Common myeloid progenitor, CD34-positive (primary cell): ENCODE data around the gene FSTL5.

Experiments used
- CTCF ChIA-PET: fragments of 350-600 bp; sonication (Branson Sonifier 250); formaldehyde crosslinking; loops from one replicate; lab custom pipeline; 2021; ENCODE audit warnings: antibody characterized with exemption; lab: Charles Lee
- POLR2A ChIA-PET: fragments of 350-600 bp; sonication (Branson Sonifier 250); formaldehyde crosslinking; loops from one replicate; lab custom pipeline; 2021; ENCODE audit warnings: antibody characterized with exemption; lab: Charles Lee
- DNase-seq, 3 donors: peaks; one replicate each; pipeline versions ENCODE4 v3.0.0 to v3.0.0-alpha.2; 2013
- H3K27ac ChIP-seq, 2 experiments: 1 replicate in 1 of 2; 2 replicates in 1 of 2; pipeline ENCODE4 v1.7.0; 2013; ENCODE audit warnings: inconsistent platforms in 2 of 2, low read length in 2 of 2, mild to moderate bottlenecking in 2 of 2, low read depth in 1 of 2, moderate library complexity in 1 of 2; ENCODE audit not compliant: severe bottlenecking in 2 of 2, insufficient read depth in 1 of 2, poor library complexity in 1 of 2
- H3K27me3 ChIP-seq, 5 experiments: replicated peaks in 2 of 5; 1 replicate in 3 of 5; 2 replicates in 2 of 5; pipeline versions ENCODE4 v1.6.1 to v1.7.0; 2013; ENCODE audit warnings: low read length in 4 of 5, mild to moderate bottlenecking in 2 of 5, moderate library complexity in 2 of 5, inconsistent platforms in 1 of 5; ENCODE audit not compliant: insufficient read depth in 5 of 5, control insufficient read depth in 4 of 5
- H3K36me3 ChIP-seq, 4 experiments: 1 replicate in 2 of 4; 2 replicates in 2 of 4; pipeline versions ENCODE4 v1.6.1 to v1.7.0; 2013; ENCODE audit warnings: low read length in 3 of 4, control low read depth in 1 of 4, mild to moderate bottlenecking in 1 of 4; ENCODE audit not compliant: control insufficient read depth in 4 of 4, insufficient read depth in 4 of 4
- H3K4me1 ChIP-seq, 4 experiments: 1 replicate in 3 of 4; 2 replicates in 1 of 4; pipeline versions ENCODE4 v1.6.1 to v1.7.1; 2013; ENCODE audit warnings: low read length in 3 of 4, mild to moderate bottlenecking in 3 of 4, control low read depth in 1 of 4, inconsistent platforms in 1 of 4, moderate library complexity in 1 of 4; ENCODE audit not compliant: control insufficient read depth in 4 of 4, insufficient read depth in 4 of 4; ENCODE audit errors: control extremely low read depth in 1 of 4
- H3K4me3 ChIP-seq, 7 experiments: 1 replicate in 4 of 7; 2 replicates in 3 of 7; pipeline versions ENCODE4 v1.5.1 to v1.7.0; 2013; ENCODE audit warnings: mild to moderate bottlenecking in 7 of 7, low read length in 6 of 7, moderate library complexity in 6 of 7, inconsistent platforms in 2 of 7, low read depth in 2 of 7, control low read depth in 1 of 7; ENCODE audit not compliant: insufficient read depth in 4 of 7, control insufficient read depth in 1 of 7; ENCODE audit errors: extremely low read depth in 1 of 7
- H3K9me3 ChIP-seq, 5 experiments: 1 replicate in 4 of 5; 2 replicates in 1 of 5; pipeline versions ENCODE4 v1.6.1 to v1.7.1; 2013; ENCODE audit warnings: low read length in 4 of 5, mild to moderate bottlenecking in 2 of 5, inconsistent platforms in 1 of 5, low read depth in 1 of 5, moderate library complexity in 1 of 5; ENCODE audit not compliant: control insufficient read depth in 4 of 5, insufficient read depth in 2 of 5; ENCODE audit errors: control extremely low read depth in 1 of 5
- WGBS: methylation state at CpG from one replicate; pipeline ENCODE4 v1.1.5; 2013; ENCODE audit not compliant: insufficient coverage; 5-methylcytosine and 5-hydroxymethylcytosine counted together

FSTL5 gene

DNA sequence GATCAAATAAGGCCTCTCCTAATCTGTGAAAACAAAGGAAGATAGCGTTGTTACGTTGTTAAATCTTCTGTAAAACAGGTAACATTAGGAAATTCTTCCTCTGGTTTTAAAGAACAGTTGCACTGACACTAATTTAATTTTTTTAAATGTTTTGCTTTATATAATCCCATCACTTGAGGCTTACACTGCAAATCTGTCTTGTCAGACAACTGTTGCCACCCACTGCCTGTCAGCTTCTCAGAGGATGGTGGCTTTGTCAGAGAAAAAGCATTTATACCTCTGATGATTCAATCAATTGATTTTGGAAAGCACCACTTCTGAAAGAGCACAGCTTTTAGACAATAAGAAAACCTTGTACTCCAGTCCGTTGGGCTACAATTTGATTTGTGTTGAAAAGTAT, 799.1 kb downstream of the FSTL5 start:
- ChIA-PET CTCF (no interaction called here), POLR2A (no interaction called here)
- H3K27ac ChIP-seq: no peak overlapping the region
- H3K4me1 ChIP-seq: no peaks in the 10 kb centered on the region
- H3K4me3 ChIP-seq: no peak overlapping the region
- DNase-seq: no peak
- H3K36me3 ChIP-seq: no peaks in the 10 kb centered on the region
- WGBS: no CpG with 5 or more reads among the region's 3 CpGs
- no peaks in the 10 kb centered on the region for H3K9me3 ChIP-seq
- H3K27me3 ChIP-seq: no peaks in the 10 kb centered on the region

DNA sequence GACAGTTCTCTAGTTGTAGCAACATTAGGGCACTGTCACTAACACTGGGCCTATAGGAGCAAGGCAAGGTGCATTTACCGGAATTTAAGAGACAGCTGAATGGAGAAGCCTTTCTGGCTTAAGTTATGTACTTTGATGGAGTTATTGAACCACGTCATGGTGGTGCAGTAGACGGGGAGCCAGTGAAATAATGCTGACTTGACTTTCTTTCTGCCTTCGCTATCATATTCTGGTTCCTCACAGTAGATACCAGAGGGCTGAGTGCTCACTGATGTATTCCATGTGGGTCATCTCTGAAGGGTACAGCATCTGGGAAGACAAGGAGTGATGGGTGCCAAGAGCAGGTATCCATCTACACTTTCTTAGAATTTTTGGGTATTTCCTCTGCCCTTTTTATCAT, 802.8 kb downstream of the FSTL5 start:
- POLR2A ChIA-PET: no interaction called here
- no peaks in the 10 kb centered on the region for H3K36me3 ChIP-seq
- no peak for DNase-seq
- H3K4me1 ChIP-seq: no peaks in the 10 kb centered on the region
- no peak overlapping the region for H3K27ac ChIP-seq
- no peaks in the 10 kb centered on the region for H3K9me3 ChIP-seq
- CTCF ChIA-PET: no interaction called here
- whole genome bisulfite sequencing: 91% methylated on average over 4 of the region's 4 CpGs
- no peaks in the 10 kb centered on the region for H3K27me3 ChIP-seq
- H3K4me3 ChIP-seq: no peak overlapping the region

DNA sequence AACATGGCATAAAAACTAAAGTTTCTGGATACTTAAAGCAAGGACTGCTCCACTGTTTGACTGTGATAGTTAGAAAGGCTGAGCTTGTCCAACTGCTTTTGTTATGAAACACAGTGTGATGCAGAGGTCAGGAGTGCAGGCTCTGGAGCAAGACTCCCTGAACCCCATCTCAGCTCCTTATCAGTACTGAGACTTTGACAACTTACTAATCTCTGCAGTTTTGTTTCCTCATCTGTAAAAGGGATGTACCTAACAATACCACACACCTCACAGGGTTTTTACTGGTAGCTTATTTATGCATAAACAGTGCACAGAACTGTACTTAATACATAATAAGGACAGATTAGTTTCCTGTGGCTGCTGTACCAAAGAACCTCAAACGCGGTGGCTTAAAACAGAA, 804.3 kb downstream of the FSTL5 start:
- Histone ChIP-seq H3K36me3 (no peaks in the 10 kb centered on the region), H3K9me3 (no peaks in the 10 kb centered on the region), H3K4me3 (no peak overlapping the region), H3K27me3 (no peaks in the 10 kb centered on the region), H3K27ac (no peak overlapping the region), H3K4me1 (no peaks in the 10 kb centered on the region)
- ChIA-PET CTCF (no interaction called here), POLR2A (no interaction called here)
- no CpG with 5 or more reads among the region's 2 CpGs for WGBS
- DNase-seq: no peak

DNA sequence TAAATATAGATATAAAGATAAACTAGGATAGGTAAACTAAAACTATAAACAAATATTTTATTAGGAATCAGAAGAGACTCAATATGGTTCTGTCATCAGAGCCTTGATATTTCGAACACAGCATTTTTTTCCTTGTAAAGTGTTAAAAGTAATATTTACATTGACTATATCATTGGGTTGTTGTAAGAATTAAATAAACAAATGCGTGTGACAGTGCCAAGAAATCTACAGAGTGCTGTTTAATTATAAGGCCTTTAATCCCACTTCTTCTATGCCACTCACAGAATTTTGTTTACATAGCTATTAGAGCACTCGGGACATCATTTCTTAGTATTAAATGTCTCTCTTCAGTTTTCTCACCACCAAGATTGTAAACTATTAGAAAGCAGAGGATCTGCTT, 807.4 kb downstream of the FSTL5 start:
- Histone ChIP-seq H3K9me3 (no peaks in the 10 kb centered on the region), H3K36me3 (no peaks in the 10 kb centered on the region), H3K4me1 (no peaks in the 10 kb centered on the region), H3K27me3 (no peaks in the 10 kb centered on the region), H3K4me3 (no peak overlapping the region), H3K27ac (no peak overlapping the region)
- DNase-seq: no peak
- POLR2A ChIA-PET: no interaction called here
- CTCF ChIA-PET: no interaction called here
- WGBS: no CpG with 5 or more reads among the region's 3 CpGs

DNA sequence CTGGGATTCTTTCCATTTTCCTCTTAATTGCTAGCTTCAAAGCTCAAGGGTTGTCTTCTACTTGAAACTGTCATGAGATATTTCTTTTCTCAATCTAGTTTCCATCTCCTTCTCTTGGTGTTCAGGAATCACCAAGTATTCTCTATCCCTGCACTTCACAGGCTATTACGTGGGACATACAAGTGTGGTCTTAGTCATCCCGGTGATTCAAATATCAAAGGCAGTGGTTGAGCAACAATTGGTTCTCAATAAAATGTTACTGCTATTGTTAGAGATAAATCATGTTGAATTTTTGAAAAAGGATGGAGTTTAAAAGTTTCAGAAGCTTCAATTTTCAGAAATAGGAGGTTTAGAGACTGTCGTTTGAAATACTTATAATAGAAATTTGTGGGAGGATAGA, 812.9 kb downstream of the FSTL5 start:
- no peak for DNase-seq
- Histone ChIP-seq H3K27me3 (no peaks in the 10 kb centered on the region), H3K9me3 (no peaks in the 10 kb centered on the region), H3K4me1 (no peaks in the 10 kb centered on the region), H3K27ac (no peak overlapping the region), H3K36me3 (no peaks in the 10 kb centered on the region), H3K4me3 (no peak overlapping the region)
- WGBS: 83% methylated on average over 2 of the region's 3 CpGs
- ChIA-PET CTCF (no interaction called here), POLR2A (no interaction called here)

DNA sequence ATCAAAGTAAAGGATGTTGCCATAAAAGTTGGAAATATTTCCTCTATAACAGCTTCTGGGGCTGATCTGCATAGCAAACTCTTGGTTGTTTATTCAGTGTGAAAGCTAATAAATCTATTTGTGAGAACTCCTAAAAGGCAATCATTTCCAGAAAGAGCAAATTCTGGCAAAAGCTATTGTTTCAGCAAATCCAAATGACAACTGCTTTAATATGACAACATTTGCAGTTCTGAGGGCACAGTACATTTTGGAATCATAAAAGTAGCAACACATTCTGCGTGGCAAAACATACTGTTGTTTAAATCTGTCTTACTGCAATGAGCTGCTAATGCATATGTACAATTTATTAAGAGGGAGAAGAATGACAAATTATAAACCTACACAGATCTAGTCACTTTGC, 818.1 kb downstream of the FSTL5 start:
- H3K27me3 ChIP-seq: no peaks in the 10 kb centered on the region
- H3K4me3 ChIP-seq: no peak overlapping the region
- H3K4me1 ChIP-seq: no peaks in the 10 kb centered on the region
- no peak overlapping the region for H3K27ac ChIP-seq
- H3K9me3 ChIP-seq: no peaks in the 10 kb centered on the region
- CTCF ChIA-PET: no interaction called here
- POLR2A ChIA-PET: no interaction called here
- no peak for DNase-seq
- WGBS: no CpG with 5 or more reads among the region's 1 CpG
- no peaks in the 10 kb centered on the region for H3K36me3 ChIP-seq

DNA sequence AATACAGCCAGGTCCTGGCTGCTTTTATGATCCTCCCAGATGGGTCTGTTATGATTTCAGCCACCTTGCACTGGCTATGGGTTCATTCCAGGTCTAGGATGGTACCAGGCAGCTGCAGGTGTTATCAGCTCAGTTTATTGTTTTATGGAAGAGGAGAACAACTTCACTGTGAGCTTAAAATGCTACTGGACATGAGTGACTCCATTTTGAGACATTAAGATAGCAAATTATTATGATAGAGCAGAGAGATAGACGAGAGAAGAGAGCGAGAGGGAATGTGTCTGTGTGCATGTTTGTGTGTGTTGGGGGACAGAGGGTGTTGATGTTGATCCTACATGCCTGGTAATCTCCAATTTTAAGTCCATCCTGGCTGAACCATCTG, 820.2 kb downstream of the FSTL5 start:
- no peak overlapping the region for H3K4me3 ChIP-seq
- no peaks in the 10 kb centered on the region for H3K36me3 ChIP-seq
- WGBS: 88% methylated on average over 2 of the region's 2 CpGs
- no peak overlapping the region for H3K27ac ChIP-seq
- ChIA-PET POLR2A (no interaction called here), CTCF (no interaction called here)
- DNase-seq: no peak
- H3K27me3 ChIP-seq: no peaks in the 10 kb centered on the region
- H3K4me1 ChIP-seq: no peaks in the 10 kb centered on the region
- no peaks in the 10 kb centered on the region for H3K9me3 ChIP-seq
